MM.1S (cell line): ENCODE measurements around the gene DLL4.

Experiments used
- DNase-seq: peaks from one replicate; pipeline ENCODE4 v3.0.0-alpha.2; 2015
- H2AFZ ChIP-seq: fragments of 300-600 bp; sonication (generic); 2 replicates; pipeline ENCODE4 v1.6.0; 2016; ENCODE audit warnings: antibody characterized with exemption, low read length
- H3F3A ChIP-seq: fragments of 300-600 bp; sonication (generic); 2 replicates; pipeline ENCODE4 v1.6.1; 2016; ENCODE audit warnings: mild to moderate bottlenecking, antibody characterized with exemption, low read length, moderate library complexity, mixed read lengths; ENCODE audit not compliant: insufficient read depth
- H3K27ac ChIP-seq: fragments of 300-600 bp; sonication (generic); 2 replicates; pipeline ENCODE4 v1.5.1; 2016; ENCODE audit warnings: mild to moderate bottlenecking, low read length
- H3K27me3 ChIP-seq: fragments of 300-600 bp; sonication (generic); replicated peaks from 2 replicates; pipeline ENCODE4 v1.6.0; 2016; ENCODE audit warnings: low read length; ENCODE audit not compliant: insufficient read depth
- H3K36me3 ChIP-seq: fragments of 300-600 bp; sonication (generic); replicated peaks from 2 replicates; pipeline ENCODE4 v1.6.1; 2016; ENCODE audit warnings: mild to moderate bottlenecking, low read length, mixed read lengths; ENCODE audit not compliant: insufficient read depth
- H3K4me1 ChIP-seq: fragments of 300-600 bp; sonication (generic); 2 replicates; pipeline ENCODE4 v1.6.1; 2016; ENCODE audit warnings: low read length, mixed read lengths
- H3K4me2 ChIP-seq: fragments of 300-600 bp; sonication (generic); 2 replicates; pipeline ENCODE4 v1.6.0; 2016; ENCODE audit warnings: low read depth, low read length
- H3K4me3 ChIP-seq: fragments of 300-600 bp; sonication (generic); 2 replicates; pipeline ENCODE4 v1.5.1; 2016; ENCODE audit warnings: low read length, mixed read lengths
- H3K79me2 ChIP-seq: fragments of 300-600 bp; sonication (generic); 2 replicates; pipeline ENCODE4 v1.6.1; 2016; ENCODE audit warnings: mixed run types, low read length, mixed read lengths
- H3K9ac ChIP-seq: fragments of 300-600 bp; sonication (generic); 2 replicates; pipeline ENCODE4 v1.6.1; 2016; ENCODE audit warnings: low read length, mixed read lengths
- H3K9me2 ChIP-seq: fragments of 300-600 bp; sonication (generic); replicated peaks from 2 replicates; pipeline ENCODE4 v1.6.1; 2016; ENCODE audit warnings: mild to moderate bottlenecking, low read length, mixed read lengths; ENCODE audit not compliant: insufficient read depth
- H3K9me3 ChIP-seq: fragments of 300-600 bp; sonication (generic); replicated peaks from 2 replicates; pipeline ENCODE4 v1.6.1; 2016; ENCODE audit warnings: mild to moderate bottlenecking, low read length, mixed read lengths; ENCODE audit not compliant: insufficient read depth
- H4K20me1 ChIP-seq: fragments of 300-600 bp; sonication (generic); 2 replicates; pipeline ENCODE4 v1.6.1; 2016; ENCODE audit warnings: mild to moderate bottlenecking, low read length, moderate library complexity, mixed read lengths; ENCODE audit not compliant: insufficient read depth
- EZH2 ChIP-seq: fragments of 300-600 bp; sonication (generic); optimal IDR thresholded peaks from 2 replicates; pipeline ENCODE3; 2017; ENCODE audit warnings: low read depth, mild to moderate bottlenecking, antibody characterized with exemption, low read length, mixed read lengths
- EZH2phosphoT487 ChIP-seq: fragments of 300-600 bp; sonication (generic); IDR thresholded peaks from 2 replicates; pipeline ENCODE4 v1.6.1; 2018; ENCODE audit warnings: antibody characterized with exemption, low read length
- TF ChIP-seq, protein P1 (sequence below): fragments of 300-600 bp; sonication (generic); IDR thresholded peaks from 2 replicates; pipeline ENCODE4 v1.5.1; 2016; ENCODE audit warnings: antibody characterized with exemption, low read length, mixed read lengths

DLL4 gene

DNA sequence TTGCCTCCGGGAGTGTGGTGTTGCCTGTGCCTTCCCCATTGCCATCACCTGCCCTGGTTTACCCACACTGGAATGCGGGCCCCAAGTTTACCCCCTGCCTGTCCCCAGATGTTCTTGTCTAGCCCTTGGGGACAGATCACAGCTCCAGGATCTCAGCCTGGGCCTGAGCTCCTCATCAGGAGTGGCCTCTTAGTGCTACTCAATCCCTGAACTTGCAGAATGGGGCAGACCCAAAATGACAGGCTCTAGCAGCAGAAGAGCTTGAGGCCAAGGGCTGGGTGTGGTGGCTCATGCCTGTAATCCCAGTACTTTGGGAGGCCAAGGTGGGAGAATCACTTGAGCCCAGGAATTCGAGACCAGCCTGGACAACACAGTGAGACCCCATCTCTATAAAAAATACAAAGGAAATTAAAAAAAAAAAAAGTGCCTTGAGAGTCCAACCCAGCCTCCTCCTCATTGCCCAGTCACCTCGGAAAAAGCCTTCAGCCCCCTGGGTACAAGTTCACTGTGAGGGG is 28.0 kb downstream of the DLL4 start:
- no peak for DNase-seq
- H3K9ac ChIP-seq: no peak overlapping the region
- H3K4me2 ChIP-seq: no peak overlapping the region
- no peaks in the 10 kb centered on the region for H3K36me3 ChIP-seq
- H3F3A ChIP-seq: no peaks in the 10 kb centered on the region
- H2AFZ ChIP-seq: no peak overlapping the region
- H4K20me1 ChIP-seq: no peaks in the 10 kb centered on the region
- H3K9me2 ChIP-seq: no peaks in the 10 kb centered on the region
- no peaks in the 10 kb centered on the region for H3K27me3 ChIP-seq
- H3K79me2 ChIP-seq: peaks cover 11% of the 10 kb centered on the region; the same call in 1 of the 2 replicates
- TF ChIP-seq EZH2 (no peak), EZH2phosphoT487 (no peak)
- TF ChIP-seq, protein P1, sequence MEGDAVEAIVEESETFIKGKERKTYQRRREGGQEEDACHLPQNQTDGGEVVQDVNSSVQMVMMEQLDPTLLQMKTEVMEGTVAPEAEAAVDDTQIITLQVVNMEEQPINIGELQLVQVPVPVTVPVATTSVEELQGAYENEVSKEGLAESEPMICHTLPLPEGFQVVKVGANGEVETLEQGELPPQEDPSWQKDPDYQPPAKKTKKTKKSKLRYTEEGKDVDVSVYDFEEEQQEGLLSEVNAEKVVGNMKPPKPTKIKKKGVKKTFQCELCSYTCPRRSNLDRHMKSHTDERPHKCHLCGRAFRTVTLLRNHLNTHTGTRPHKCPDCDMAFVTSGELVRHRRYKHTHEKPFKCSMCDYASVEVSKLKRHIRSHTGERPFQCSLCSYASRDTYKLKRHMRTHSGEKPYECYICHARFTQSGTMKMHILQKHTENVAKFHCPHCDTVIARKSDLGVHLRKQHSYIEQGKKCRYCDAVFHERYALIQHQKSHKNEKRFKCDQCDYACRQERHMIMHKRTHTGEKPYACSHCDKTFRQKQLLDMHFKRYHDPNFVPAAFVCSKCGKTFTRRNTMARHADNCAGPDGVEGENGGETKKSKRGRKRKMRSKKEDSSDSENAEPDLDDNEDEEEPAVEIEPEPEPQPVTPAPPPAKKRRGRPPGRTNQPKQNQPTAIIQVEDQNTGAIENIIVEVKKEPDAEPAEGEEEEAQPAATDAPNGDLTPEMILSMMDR: no peak
- no peak overlapping the region for H3K27ac ChIP-seq
- peaks cover 7% of the 10 kb centered on the region; the same call in 1 of the 2 replicates for H3K4me1 ChIP-seq
- H3K4me3 ChIP-seq: no peak overlapping the region
- H3K9me3 ChIP-seq: no peaks in the 10 kb centered on the region

DNA sequence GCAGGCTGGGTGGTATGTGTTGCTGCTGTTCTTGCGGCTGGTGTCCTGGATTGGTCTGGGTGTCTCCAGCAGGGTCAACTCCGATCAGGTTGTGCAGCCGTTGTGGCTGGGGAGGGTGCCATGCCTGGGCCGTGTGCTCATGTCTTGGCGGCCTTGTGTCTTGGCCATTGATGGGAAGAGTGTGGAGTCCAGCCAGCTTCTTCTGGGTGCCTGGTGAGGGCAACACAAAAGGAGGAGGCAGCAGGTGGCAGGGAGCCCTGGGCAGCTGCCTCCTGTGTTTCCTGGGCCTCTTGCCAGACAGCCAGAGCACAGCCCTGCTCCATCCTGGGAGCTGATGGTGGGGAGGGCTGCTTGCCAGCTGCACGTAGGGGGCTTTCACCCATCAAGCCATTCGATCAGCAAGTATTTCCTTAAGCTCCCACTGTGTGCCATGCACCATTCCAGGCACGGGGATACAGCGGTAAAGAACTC is 28.5 kb downstream of the DLL4 start:
- DNase-seq: no peak
- no peak overlapping the region for H3K27ac ChIP-seq
- H3K4me2 ChIP-seq: no peak overlapping the region
- no peak overlapping the region for H2AFZ ChIP-seq
- H3K4me1 ChIP-seq: peaks cover 7% of the 10 kb centered on the region; the same call in 1 of the 2 replicates
- H3F3A ChIP-seq: no peaks in the 10 kb centered on the region
- H3K4me3 ChIP-seq: no peak overlapping the region
- no peaks in the 10 kb centered on the region for H3K9me3 ChIP-seq
- no peaks in the 10 kb centered on the region for H4K20me1 ChIP-seq
- H3K9me2 ChIP-seq: no peaks in the 10 kb centered on the region
- TF ChIP-seq, protein P1: no peak
- no peak for TF ChIP-seq EZH2
- TF ChIP-seq EZH2phosphoT487: no peak
- no peaks in the 10 kb centered on the region for H3K27me3 ChIP-seq
- no peak overlapping the region for H3K9ac ChIP-seq
- no peaks in the 10 kb centered on the region for H3K36me3 ChIP-seq
- peaks cover 11% of the 10 kb centered on the region; the same call in 1 of the 2 replicates for H3K79me2 ChIP-seq

DNA sequence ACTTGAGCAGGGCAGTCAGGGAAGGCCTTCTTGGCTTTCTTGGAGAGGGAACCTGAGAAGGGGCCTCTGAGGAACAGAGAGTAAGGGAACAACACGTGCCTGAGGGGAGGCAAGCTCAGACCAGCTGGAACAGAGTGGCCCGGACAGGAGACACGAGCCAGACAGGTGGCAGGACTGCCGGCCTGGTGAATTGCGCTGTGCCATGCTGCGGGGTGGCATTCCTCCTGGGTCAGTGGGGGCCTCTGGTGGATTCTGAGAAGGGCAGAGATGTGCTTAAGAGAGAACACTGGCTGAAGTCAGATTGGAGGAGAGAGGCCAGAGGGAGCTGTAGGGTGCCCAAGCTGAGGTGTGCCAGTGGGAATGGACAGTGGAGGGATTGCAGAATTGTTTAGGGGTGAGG is 29.0 kb downstream of the DLL4 start:
- Histone ChIP-seq H4K20me1 (no peaks in the 10 kb centered on the region), H3K9ac (no peak overlapping the region), H3K27me3 (no peaks in the 10 kb centered on the region), H3K27ac (no peak overlapping the region), H2AFZ (no peak overlapping the region), H3K4me3 (no peak overlapping the region), H3K9me2 (no peaks in the 10 kb centered on the region), H3K36me3 (no peaks in the 10 kb centered on the region), H3K4me2 (no peak overlapping the region), H3K9me3 (no peaks in the 10 kb centered on the region), H3K4me1 (peaks cover 7% of the 10 kb centered on the region; the same call in 1 of the 2 replicates), H3K79me2 (peaks cover 11% of the 10 kb centered on the region; the same call in 1 of the 2 replicates), H3F3A (no peaks in the 10 kb centered on the region)
- TF ChIP-seq, protein P1: no peak
- TF ChIP-seq EZH2 (no peak), EZH2phosphoT487 (no peak)
- DNase-seq: no peak
